K562 (cell line): Measurements from ENCODE around the gene SOCS3. TPM values are rescaled to one million over a fixed set of nuclear protein-coding genes. Genes with fewer than 3 reads are reported as not detected.
A peak's percentile ranks its signal among the peaks of the same experiment; 100 is the strongest.

Source experiments
- ATAC-seq: fragments of 200-7000 bp; cut with Tn5 transposase; 3 replicates; pipeline ENCODE4 v1.9.1; 2020; ENCODE audit warnings: moderate library complexity
- BruUV-seq: library from RNA; stranded (reverse); fragments of 400-500 nt; replicated peaks from 2 replicates; lab custom pipeline; 2021; lab: Mats Ljungman, UMichigan
- CTCF ChIA-PET: fragments of 300-600 bp; formaldehyde crosslinking; extraction: SDS; loops from one replicate; lab custom pipeline; 2021; ENCODE audit warnings: low intra/inter-chr PET ratio; lab: Yijun Ruan, JAX
- POLR2A ChIA-PET: fragments of 300-600, 350-650 bp; sonication (Branson Sonifier 250); formaldehyde crosslinking; extraction: SDS; loops from one replicate; lab custom pipeline; 2021; ENCODE audit warnings: antibody characterized with exemption, inconsistent platforms; lab: Yijun Ruan, JAX
- DNase-seq, 4 experiments: peaks; one replicate each; pipeline versions ENCODE4 v3.0.0 to v3.0.0-alpha.2; 2011 to 2018; ENCODE audit warnings: low spot score in 3 of 4, mixed read lengths in 3 of 4; ENCODE audit errors: extremely low read depth in 1 of 4
- FAIRE-seq: peaks from 2 replicates; lab custom pipeline; 2011; peaks lifted over from hg19 to GRCh38; lab: Jason Lieb, UNC
- H2AFZ ChIP-seq: 2 replicates; pipeline ENCODE4 v1.6.0; 2011; ENCODE audit warnings: low read depth, low read length, control low read depth, inconsistent platforms
- H3K27ac ChIP-seq: fragments of 200-600 bp; 3 replicates; pipeline ENCODE4 v1.8.0; 2011; ENCODE audit warnings: low read depth, mild to moderate bottlenecking, control low read depth, inconsistent platforms, low read length, moderate library complexity, mixed read lengths; ENCODE audit errors: extremely low read depth
- H3K27me3 ChIP-seq, 2 experiments: fragments of 300-600 bp in 1 of 2; 2 replicates in 1 of 2; 3 replicates in 1 of 2; pipeline versions ENCODE4 v1.6.0 to v1.8.0; 2011; ENCODE audit warnings: inconsistent platforms in 2 of 2, low read length in 2 of 2, mild to moderate bottlenecking in 1 of 2, mixed read lengths in 1 of 2, moderate library complexity in 1 of 2; ENCODE audit not compliant: control insufficient read depth in 2 of 2, insufficient read depth in 2 of 2
- H3K36me3 ChIP-seq: fragments of 300-600 bp; 3 replicates; pipeline ENCODE4 v1.8.0; 2011; ENCODE audit warnings: mild to moderate bottlenecking, low read length, inconsistent platforms; ENCODE audit not compliant: control insufficient read depth, insufficient read depth
- H3K4me1 ChIP-seq, 2 experiments: fragments of 200-600 bp in 1 of 2; replicated peaks in 1 of 2; 2 replicates in 1 of 2; 3 replicates in 1 of 2; pipeline versions ENCODE4 v1.5.1 to v1.8.0; 2011; ENCODE audit warnings: inconsistent platforms in 2 of 2, low read length in 2 of 2, mild to moderate bottlenecking in 1 of 2, mixed read lengths in 1 of 2, moderate library complexity in 1 of 2; ENCODE audit not compliant: control insufficient read depth in 2 of 2, insufficient read depth in 2 of 2
- H3K4me2 ChIP-seq: 2 replicates; pipeline ENCODE4 v1.6.1; 2011; ENCODE audit warnings: low read length, control low read depth, inconsistent platforms, mixed read lengths; ENCODE audit not compliant: insufficient read depth
- H3K4me3 ChIP-seq: fragments of 200-600 bp; sonication (generic), shearing (Covaris generic); 2 replicates; pipeline ENCODE4 v1.5.1; 2016; ENCODE audit warnings: control low read depth, inconsistent platforms
- H3K79me2 ChIP-seq: fragments of 200-600 bp; 3 replicates; pipeline ENCODE4 v1.8.0; 2011; ENCODE audit warnings: low read length, inconsistent platforms; ENCODE audit not compliant: control insufficient read depth, insufficient read depth
- H3K9ac ChIP-seq, 2 experiments: 2 replicates each; pipeline versions ENCODE4 v1.6.0 to v1.6.1; 2011; ENCODE audit warnings: low read depth in 2 of 2, low read length in 2 of 2, control low read depth in 1 of 2, inconsistent platforms in 1 of 2, mild to moderate bottlenecking in 1 of 2, mixed read lengths in 1 of 2; ENCODE audit not compliant: insufficient read depth in 1 of 2
- H3K9me1 ChIP-seq: one replicate; pipeline ENCODE4 v1.6.0; 2011; ENCODE audit warnings: inconsistent platforms, mild to moderate bottlenecking, low read length, moderate library complexity; ENCODE audit not compliant: control insufficient read depth, insufficient read depth
- H3K9me3 ChIP-seq: replicated peaks from 2 replicates; pipeline ENCODE4 v1.5.1; 2011; ENCODE audit warnings: low read depth, low read length, inconsistent platforms; ENCODE audit not compliant: control insufficient read depth, insufficient read depth
- H4K20me1 ChIP-seq: replicated peaks from 2 replicates; pipeline ENCODE4 v1.6.1; 2011; ENCODE audit warnings: low read length, inconsistent platforms, mixed read lengths; ENCODE audit not compliant: control insufficient read depth, insufficient read depth
- BHLHE40 ChIP-seq: IDR thresholded peaks from 2 replicates; pipeline ENCODE4 v1.6.1; 2011; ENCODE audit warnings: low read length, improper control_type of control experiment
- MYBL2 ChIP-seq, 2 experiments: fragments of 450-650 bp in 1 of 2; sonication (generic) in 1 of 2; formaldehyde crosslinking in 1 of 2; IDR thresholded peaks; 2 replicates each; pipeline versions ENCODE4 v1.6.1 to v1.8.1; 2017 to 2022; ENCODE audit warnings: borderline replicate concordance in 1 of 2, inconsistent platforms in 1 of 2, low read depth in 1 of 2, mild to moderate bottlenecking in 1 of 2, missing genetic modification reagents in 1 of 2, moderate library complexity in 1 of 2
- NR3C1 ChIP-seq: sonication (generic); formaldehyde crosslinking; IDR thresholded peaks from 2 replicates; pipeline ENCODE4 v1.8.1; 2022; ENCODE audit warnings: missing genetic modification reagents
- ZNF174 ChIP-seq: fragments of 250-450 bp; sonication (Bioruptor Pico); IDR thresholded peaks from 2 replicates; pipeline ENCODE4 v1.4.0; 2020; ENCODE audit warnings: mild to moderate bottlenecking
- WGBS: fragments of 100-300 bp; shearing (Covaris generic); methylation state at CpG from one replicate; pipeline ENCODE4 v1.1.6; 2016; ENCODE audit warnings: low coverage, mixed read lengths; ENCODE audit not compliant: insufficient coverage; ENCODE audit errors: missing lambda C conversion rate; 5-methylcytosine and 5-hydroxymethylcytosine counted together
- in situ Hi-C: fragments of 300-500 bp; cut with MboI; formaldehyde crosslinking; loops from 4 replicates; pipeline ENCODE4 v1.15.0; 2018; ENCODE audit warnings: inconsistent platforms, mixed read lengths
- intact Hi-C: fragments of 100-400 bp; cut with micrococcal nuclease; formaldehyde crosslinking; loops from 2 replicates; pipeline ENCODE4 v1.14.2; 2022
- polyA plus RNA-seq, 8 experiments: library from polyadenylated mRNA; depleted of rRNA in 4 of 8; stranded (reverse) in 5 of 8; unstranded in 3 of 8; fragments of >200 nt; fragmentation: Nextera tagmentation in 2 of 8; fragmentation: Illumina TruSeq in 1 of 8; extraction: Ambion mirVana in 2 of 8; extraction: Trizol in 1 of 8; gene quantifications; 2 replicates each; pipeline versions ENCODE4 v1.2.1 to v1.2.3, GENCODE V29; 2011 to 2014; ENCODE audit warnings: inconsistent platforms in 1 of 8, missing spikeins in 1 of 8
- total RNA-seq, 7 experiments: library from RNA; depleted of rRNA in 6 of 7; stranded (reverse); fragments of >200 nt in 6 of 7; fragmentation: Illumina TruSeq in 2 of 7; extraction: Trizol in 2 of 7; gene quantifications; 2 replicates each; pipeline versions ENCODE4 v1.2.1 to v1.2.3, GENCODE V29; 2011 to 2021; ENCODE audit warnings: low replicate concordance in 1 of 7

The SOCS3 gene
- total and polyA plus RNA-seq, 9 of the 15 experiments (the other 6 are each of a cell fraction or from before 2014, with no cell fraction given), result 0.56 to 38.9 (median 13.7) TPM

- H3K9me3 ChIP-seq, result no peaks in the 10 kb centered on the region
- no peak for ATAC-seq
- in situ Hi-C loops (no loop called here), intact Hi-C loops (no loop called here)
- no peak overlapping the region for H2AFZ ChIP-seq
- H3K4me3 ChIP-seq, result no peak overlapping the region
- ChIA-PET CTCF (no interaction called here), POLR2A (interaction anchor here (0.9 kb wide), 1 partner anchor 99 kb away, joined by 3 read pairs; no protein-coding TSS in a partner anchor)
- TF ChIP-seq NR3C1 (CRISPR knock-in tag), result no peak
- no peak for TF ChIP-seq ZNF174 (CRISPR knock-in tag)
- TF ChIP-seq MYBL2 (IDR thresholded peaks at IDR 0.05; ENCODE audit: low read depth), result no peak
- TF ChIP-seq MYBL2 (CRISPR knock-in tag; IDR thresholded peaks at IDR 0.05; ENCODE audit: borderline replicate concordance), result no peak
- no TSS peak for BruUV-seq
- H3K27ac ChIP-seq, result no peak overlapping the region
- 31% methylated on average over 7 of the region's 7 CpGs for WGBS
- no peaks in the 10 kb centered on the region for H3K36me3 ChIP-seq
- FAIRE-seq, result no peak
- no peaks in the 10 kb centered on the region for H3K79me2 ChIP-seq
- DNase-seq, result no peak
- H3K4me1 ChIP-seq, result peaks cover 7 to 12% of the 10 kb centered on the region in 2 experiments; a peak in 4 of 5 replicates
- H3K9me1 ChIP-seq, result peaks cover 4% of the 10 kb centered on the region
- no peaks in the 10 kb centered on the region for H4K20me1 ChIP-seq
- no peak overlapping the region for H3K4me2 ChIP-seq
- H3K9ac ChIP-seq, result no peak overlapping the region
- H3K27me3 ChIP-seq, result peaks cover 2 to 27% of the 10 kb centered on the region in 2 experiments; a peak in 3 of 5 replicates
Measured at GRCh38 chr17:78371056-78371455, 11.2 kb upstream of the SOCS3 start.

- Histone ChIP-seq H2AFZ (no peak overlapping the region), H3K4me2 (no peak overlapping the region), H3K79me2 (no peaks in the 10 kb centered on the region), H3K36me3 (no peaks in the 10 kb centered on the region), H3K9me1 (peaks cover under 1% of the 10 kb centered on the region)
- ChIA-PET POLR2A (interaction anchor here (0.8 to 0.9 kb wide), 3 partner anchors 11 to 98 kb away, joined by 3 read pairs; no protein-coding TSS in a partner anchor), CTCF (no interaction called here)
- in situ Hi-C loops, result no loop called here
- intact Hi-C loops, result no loop called here
- FAIRE-seq (no peak), ATAC-seq (no peak)
- TF ChIP-seq BHLHE40, result no peak
- TF ChIP-seq, all 486 proteins: peak for 0
- no peak for DNase-seq
- H3K27me3 ChIP-seq, result peaks cover 2 to 27% of the 10 kb centered on the region in 2 experiments; a peak in 3 of 5 replicates
- H3K27ac ChIP-seq, result no peak overlapping the region
- H3K4me3 ChIP-seq, result no peak overlapping the region
- H3K9me3 ChIP-seq, result no peaks in the 10 kb centered on the region
- peaks cover 10% of the 10 kb centered on the region for H4K20me1 ChIP-seq
- peak overlapping the region in 1 of 2 experiments; percentile 7; a peak in 1 of 4 replicates for H3K9ac ChIP-seq
- H3K4me1 ChIP-seq, result peaks cover 4 to 19% of the 10 kb centered on the region in 2 experiments
- WGBS, result 14% methylated on average over 8 of the region's 13 CpGs
- no TSS peak for BruUV-seq
Measured at GRCh38 chr17:78369791-78370381, 10.0 kb upstream of the SOCS3 start.
